Uterus (tissue), 2 donors: ENCODE measurements around the gene ZNF648.

Experiments
- POLR2A ChIP-seq, 2 donors: fragments of 450-650 bp; IDR thresholded peaks; one replicate each; pipeline ENCODE4 v1.6.1; 2016; ENCODE audit warnings: antibody characterized with exemption in 2 of 2, mild to moderate bottlenecking in 1 of 2, moderate library complexity in 1 of 2
- TF ChIP-seq, protein P1 (sequence below), 4 experiments: fragments of 200-600 bp in 2 of 4; fragments of 450-650 bp in 2 of 4; sonication (generic) in 2 of 4; IDR thresholded peaks; one replicate each; pipeline ENCODE4 v1.5.1; 2016 to 2019; ENCODE audit warnings: antibody characterized with exemption in 4 of 4, mild to moderate bottlenecking in 2 of 4, moderate library complexity in 1 of 4

- TF ChIP-seq, protein P1, sequence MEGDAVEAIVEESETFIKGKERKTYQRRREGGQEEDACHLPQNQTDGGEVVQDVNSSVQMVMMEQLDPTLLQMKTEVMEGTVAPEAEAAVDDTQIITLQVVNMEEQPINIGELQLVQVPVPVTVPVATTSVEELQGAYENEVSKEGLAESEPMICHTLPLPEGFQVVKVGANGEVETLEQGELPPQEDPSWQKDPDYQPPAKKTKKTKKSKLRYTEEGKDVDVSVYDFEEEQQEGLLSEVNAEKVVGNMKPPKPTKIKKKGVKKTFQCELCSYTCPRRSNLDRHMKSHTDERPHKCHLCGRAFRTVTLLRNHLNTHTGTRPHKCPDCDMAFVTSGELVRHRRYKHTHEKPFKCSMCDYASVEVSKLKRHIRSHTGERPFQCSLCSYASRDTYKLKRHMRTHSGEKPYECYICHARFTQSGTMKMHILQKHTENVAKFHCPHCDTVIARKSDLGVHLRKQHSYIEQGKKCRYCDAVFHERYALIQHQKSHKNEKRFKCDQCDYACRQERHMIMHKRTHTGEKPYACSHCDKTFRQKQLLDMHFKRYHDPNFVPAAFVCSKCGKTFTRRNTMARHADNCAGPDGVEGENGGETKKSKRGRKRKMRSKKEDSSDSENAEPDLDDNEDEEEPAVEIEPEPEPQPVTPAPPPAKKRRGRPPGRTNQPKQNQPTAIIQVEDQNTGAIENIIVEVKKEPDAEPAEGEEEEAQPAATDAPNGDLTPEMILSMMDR (IDR thresholded peaks at IDR 0.05): no peak
- TF ChIP-seq POLR2A (IDR thresholded peaks at IDR 0.05): no peak
Measured at GRCh38 chr1:182086620-182087019, 25.1 kb upstream of the ZNF648 start.
